Measurements from ENCODE around the gene ADTRP.

GRCh38 chr6:11688425-11688709 is 90.2 kb downstream of the ADTRP start:
- TF ChIP-seq CTCF (IDR thresholded peaks at IDR 0.05) (no peak), POLR2A (IDR thresholded peaks at IDR 0.05) (no peak)

Data from lower leg skin (tissue), 3 donors.